Measurements from ENCODE around the gene GMPPB. TPM values are rescaled to one million over a fixed set of nuclear protein-coding genes. Genes with fewer than 3 reads are reported as not detected.

GMPPB gene
- total RNA-seq, 1 donor = 21.0 TPM

- Histone ChIP-seq H3K79me2 (ENCODE audit: insufficient read depth, low read length) (peaks cover 75% of the 10 kb centered on the region), H4K20me1 (ENCODE audit: insufficient read depth, low read length) (peaks cover 47% of the 10 kb centered on the region), H3K36me3 (ENCODE audit: insufficient read depth, low read length) (peaks cover 18% of the 10 kb centered on the region), H3K9me3 (ENCODE audit: low read depth, low read length) (no peaks in the 10 kb centered on the region), H3K4me1 (ENCODE audit: insufficient read depth, low read length) (peaks cover 25% of the 10 kb centered on the region), H3K27me3 (ENCODE audit: insufficient read depth, low read length) (no peaks in the 10 kb centered on the region), H2AFZ (ENCODE audit: low read length) (no peak overlapping the region), H3K4me2 (ENCODE audit: insufficient read depth, low read length) (no peak overlapping the region), H3K4me3 (ENCODE audit: insufficient read depth, low read length) (no peak overlapping the region), H3K27ac (ENCODE audit: low read depth, low read length) (no peak overlapping the region)
- TF ChIP-seq, protein P1, sequence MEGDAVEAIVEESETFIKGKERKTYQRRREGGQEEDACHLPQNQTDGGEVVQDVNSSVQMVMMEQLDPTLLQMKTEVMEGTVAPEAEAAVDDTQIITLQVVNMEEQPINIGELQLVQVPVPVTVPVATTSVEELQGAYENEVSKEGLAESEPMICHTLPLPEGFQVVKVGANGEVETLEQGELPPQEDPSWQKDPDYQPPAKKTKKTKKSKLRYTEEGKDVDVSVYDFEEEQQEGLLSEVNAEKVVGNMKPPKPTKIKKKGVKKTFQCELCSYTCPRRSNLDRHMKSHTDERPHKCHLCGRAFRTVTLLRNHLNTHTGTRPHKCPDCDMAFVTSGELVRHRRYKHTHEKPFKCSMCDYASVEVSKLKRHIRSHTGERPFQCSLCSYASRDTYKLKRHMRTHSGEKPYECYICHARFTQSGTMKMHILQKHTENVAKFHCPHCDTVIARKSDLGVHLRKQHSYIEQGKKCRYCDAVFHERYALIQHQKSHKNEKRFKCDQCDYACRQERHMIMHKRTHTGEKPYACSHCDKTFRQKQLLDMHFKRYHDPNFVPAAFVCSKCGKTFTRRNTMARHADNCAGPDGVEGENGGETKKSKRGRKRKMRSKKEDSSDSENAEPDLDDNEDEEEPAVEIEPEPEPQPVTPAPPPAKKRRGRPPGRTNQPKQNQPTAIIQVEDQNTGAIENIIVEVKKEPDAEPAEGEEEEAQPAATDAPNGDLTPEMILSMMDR (IDR thresholded peaks at IDR 0.05; ENCODE audit: extremely low read depth, low read depth, low read length) = peak; percentile 4
- DNase-seq (ENCODE audit: insufficient read length, low spot score, missing footprints) = no peak
These were observed 22.2 kb upstream of the GMPPB start for GRCh38 chr3:49745986-49746385.

DNA sequence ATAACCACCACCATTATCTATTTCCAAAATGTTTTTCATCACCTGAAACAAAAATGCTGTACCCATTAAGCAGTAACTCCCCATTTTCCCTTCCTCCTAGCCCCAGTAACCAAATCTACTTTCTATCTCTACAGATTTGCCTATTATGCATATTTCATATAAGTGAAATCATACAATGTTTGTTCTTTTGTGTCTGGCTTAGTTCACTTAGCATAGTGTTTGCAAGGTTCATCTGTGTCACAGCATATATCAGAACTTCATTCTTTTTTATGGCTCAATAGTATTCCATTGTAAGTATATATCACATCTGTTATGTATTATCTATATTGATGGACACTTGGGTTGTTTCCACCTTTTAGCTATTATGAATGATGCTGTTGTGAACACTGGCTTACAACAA, 16.7 kb upstream of the GMPPB start:
- peaks cover 19% of the 10 kb centered on the region for H4K20me1 ChIP-seq (ENCODE audit: insufficient read depth, low read length)
- TF ChIP-seq, protein P1 (IDR thresholded peaks at IDR 0.05; ENCODE audit: extremely low read depth, low read depth, low read length) = no peak
- H3K27ac ChIP-seq (ENCODE audit: low read depth, low read length) = no peak overlapping the region

DNA sequence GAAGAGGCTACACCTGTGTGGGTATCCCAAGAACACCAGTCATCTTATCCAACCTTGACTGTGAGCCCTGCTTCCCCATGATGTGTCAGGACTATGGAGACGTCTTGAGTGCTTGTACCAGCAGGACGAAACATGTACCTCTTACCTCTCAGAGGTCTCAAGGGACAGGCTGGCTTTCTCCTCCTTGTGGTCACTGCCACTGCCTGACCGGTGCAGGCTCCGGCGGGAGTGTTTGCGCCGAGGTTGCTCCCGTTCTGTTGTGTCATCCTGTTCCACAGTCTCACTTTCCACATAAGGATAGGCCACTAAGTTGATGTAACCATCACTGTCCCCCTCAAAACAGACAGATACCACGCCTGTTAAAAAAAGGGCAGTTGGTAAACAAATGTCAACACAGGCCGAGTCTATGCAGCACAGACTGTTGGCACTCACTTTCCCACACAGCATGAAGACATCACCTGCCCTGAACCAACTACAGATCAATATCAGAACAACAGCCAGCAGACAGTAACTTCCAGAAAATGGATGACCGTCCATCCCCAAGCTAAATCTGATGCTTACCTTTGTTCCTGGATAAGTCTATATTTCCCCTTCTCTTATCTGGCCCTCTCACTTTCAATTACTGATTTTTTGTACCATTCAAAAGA, 14.4 kb upstream of the GMPPB start:
- no peaks in the 10 kb centered on the region for H3K4me1 ChIP-seq (ENCODE audit: insufficient read depth, low read length)
- no peaks in the 10 kb centered on the region for H3K9me3 ChIP-seq (ENCODE audit: low read depth, low read length)
- peaks cover 38% of the 10 kb centered on the region for H3K36me3 ChIP-seq (ENCODE audit: insufficient read depth, low read length)
- TF ChIP-seq, protein P1 (IDR thresholded peaks at IDR 0.05; ENCODE audit: extremely low read depth, low read depth, low read length) = no peak
- H4K20me1 ChIP-seq (ENCODE audit: insufficient read depth, low read length) = peaks cover 17% of the 10 kb centered on the region
- H3K4me3 ChIP-seq (ENCODE audit: insufficient read depth, low read length) = no peak overlapping the region
- H3K4me2 ChIP-seq (ENCODE audit: insufficient read depth, low read length) = no peak overlapping the region
- no peak for DNase-seq (ENCODE audit: insufficient read length, low spot score, missing footprints)
- H3K27me3 ChIP-seq (ENCODE audit: insufficient read depth, low read length) = no peaks in the 10 kb centered on the region
- peaks cover 48% of the 10 kb centered on the region for H3K79me2 ChIP-seq (ENCODE audit: insufficient read depth, low read length)
- H3K27ac ChIP-seq (ENCODE audit: low read depth, low read length) = no peak overlapping the region
- H2AFZ ChIP-seq (ENCODE audit: low read length) = no peak overlapping the region

More for the DNA sequence above, 16.7 kb upstream of the GMPPB start:
- DNase-seq (ENCODE audit: insufficient read length, low spot score, missing footprints) = no peak
- Histone ChIP-seq H3K4me3 (ENCODE audit: insufficient read depth, low read length) (no peak overlapping the region), H3K9me3 (ENCODE audit: low read depth, low read length) (no peaks in the 10 kb centered on the region), H3K4me1 (ENCODE audit: insufficient read depth, low read length) (no peaks in the 10 kb centered on the region), H3K79me2 (ENCODE audit: insufficient read depth, low read length) (peaks cover 55% of the 10 kb centered on the region), H3K27me3 (ENCODE audit: insufficient read depth, low read length) (no peaks in the 10 kb centered on the region), H3K36me3 (ENCODE audit: insufficient read depth, low read length) (peaks cover 33% of the 10 kb centered on the region), H3K4me2 (ENCODE audit: insufficient read depth, low read length) (no peak overlapping the region), H2AFZ (ENCODE audit: low read length) (no peak overlapping the region)

DNA sequence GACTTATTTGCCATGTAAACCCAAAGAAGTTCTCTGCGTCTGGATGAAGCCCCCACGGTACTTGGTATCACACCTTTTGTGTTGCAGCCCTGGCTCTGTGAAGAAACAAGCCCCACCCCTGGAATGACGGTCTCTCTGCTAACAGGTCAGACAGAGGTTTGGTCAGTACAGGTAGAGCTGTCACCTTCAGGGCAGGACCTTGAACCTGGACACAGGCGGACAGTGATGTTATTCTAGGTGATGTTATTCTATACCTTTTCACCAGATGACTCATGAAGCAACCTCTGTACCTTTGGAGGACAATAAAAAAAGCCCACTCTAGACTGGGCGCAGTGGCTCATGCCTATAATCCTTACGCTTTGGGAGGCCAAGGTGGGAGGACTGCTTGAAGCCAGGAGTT, 11.0 kb upstream of the GMPPB start:
- DNase-seq (ENCODE audit: insufficient read length, low spot score, missing footprints) = no peak
- no peak overlapping the region for H3K4me2 ChIP-seq (ENCODE audit: insufficient read depth, low read length)

More for the DNA sequence above, 11.0 kb upstream of the GMPPB start:
- no peaks in the 10 kb centered on the region for H3K4me1 ChIP-seq (ENCODE audit: insufficient read depth, low read length)
- TF ChIP-seq, protein P1 (IDR thresholded peaks at IDR 0.05; ENCODE audit: extremely low read depth, low read depth, low read length) = no peak
- H3K79me2 ChIP-seq (ENCODE audit: insufficient read depth, low read length) = peaks cover 36% of the 10 kb centered on the region
- no peak overlapping the region for H2AFZ ChIP-seq (ENCODE audit: low read length)
- no peak overlapping the region for H3K4me3 ChIP-seq (ENCODE audit: insufficient read depth, low read length)
- H3K27me3 ChIP-seq (ENCODE audit: insufficient read depth, low read length) = no peaks in the 10 kb centered on the region
- peaks cover 62% of the 10 kb centered on the region for H3K36me3 ChIP-seq (ENCODE audit: insufficient read depth, low read length)
- no peaks in the 10 kb centered on the region for H3K9me3 ChIP-seq (ENCODE audit: low read depth, low read length)
- H3K27ac ChIP-seq (ENCODE audit: low read depth, low read length) = no peak overlapping the region
- peaks cover 19% of the 10 kb centered on the region for H4K20me1 ChIP-seq (ENCODE audit: insufficient read depth, low read length)

All from osteoblast (primary cell).